ENCODE measurements around the gene RGS6. TPM values are rescaled to one million over a fixed set of nuclear protein-coding genes. Genes with fewer than 3 reads are reported as not detected.

Gene RGS6
- total RNA-seq, 1 donor = not detected

GRCh38 chr14:72550513-72550912 is 618.3 kb downstream of the RGS6 start:
- no peak for DNase-seq (ENCODE audit: insufficient read length, low spot score, missing footprints)
- Histone ChIP-seq H3K27ac (ENCODE audit: low read depth, low read length) (no peak overlapping the region), H3K4me3 (ENCODE audit: insufficient read depth, low read length) (no peak overlapping the region), H4K20me1 (ENCODE audit: insufficient read depth, low read length) (no peaks in the 10 kb centered on the region), H3K4me1 (ENCODE audit: insufficient read depth, low read length) (peaks cover 15% of the 10 kb centered on the region), H3K79me2 (ENCODE audit: insufficient read depth, low read length) (no peaks in the 10 kb centered on the region), H3K36me3 (ENCODE audit: insufficient read depth, low read length) (no peaks in the 10 kb centered on the region), H3K4me2 (ENCODE audit: insufficient read depth, low read length) (no peak overlapping the region), H3K27me3 (ENCODE audit: insufficient read depth, low read length) (peaks cover 3% of the 10 kb centered on the region), H2AFZ (ENCODE audit: low read length) (no peak overlapping the region), H3K9me3 (ENCODE audit: low read depth, low read length) (no peaks in the 10 kb centered on the region)
- no peak for TF ChIP-seq CTCF (IDR thresholded peaks at IDR 0.05; ENCODE audit: extremely low read depth, low read depth, low read length)

GRCh38 chr14:72552236-72552635 is 620.0 kb downstream of the RGS6 start:
- no peak for TF ChIP-seq CTCF (IDR thresholded peaks at IDR 0.05; ENCODE audit: extremely low read depth, low read depth, low read length)
- Histone ChIP-seq H2AFZ (ENCODE audit: low read length) (no peak overlapping the region), H3K36me3 (ENCODE audit: insufficient read depth, low read length) (no peaks in the 10 kb centered on the region), H3K4me3 (ENCODE audit: insufficient read depth, low read length) (no peak overlapping the region), H3K27ac (ENCODE audit: low read depth, low read length) (no peak overlapping the region), H3K4me1 (ENCODE audit: insufficient read depth, low read length) (peaks cover 15% of the 10 kb centered on the region), H3K79me2 (ENCODE audit: insufficient read depth, low read length) (no peaks in the 10 kb centered on the region), H3K27me3 (ENCODE audit: insufficient read depth, low read length) (peaks cover 3% of the 10 kb centered on the region), H3K4me2 (ENCODE audit: insufficient read depth, low read length) (no peak overlapping the region), H3K9me3 (ENCODE audit: low read depth, low read length) (no peaks in the 10 kb centered on the region), H4K20me1 (ENCODE audit: insufficient read depth, low read length) (no peaks in the 10 kb centered on the region)
- peak; percentile 66 for DNase-seq (ENCODE audit: insufficient read length, low spot score, missing footprints)

GRCh38 chr14:72553161-72553560 is 620.9 kb downstream of the RGS6 start:
- H3K9me3 ChIP-seq (ENCODE audit: low read depth, low read length) = no peaks in the 10 kb centered on the region
- no peaks in the 10 kb centered on the region for H3K36me3 ChIP-seq (ENCODE audit: insufficient read depth, low read length)
- no peaks in the 10 kb centered on the region for H3K79me2 ChIP-seq (ENCODE audit: insufficient read depth, low read length)
- no peak overlapping the region for H3K27ac ChIP-seq (ENCODE audit: low read depth, low read length)
- no peak overlapping the region for H3K4me3 ChIP-seq (ENCODE audit: insufficient read depth, low read length)
- H3K4me2 ChIP-seq (ENCODE audit: insufficient read depth, low read length) = no peak overlapping the region
- no peak for TF ChIP-seq CTCF (IDR thresholded peaks at IDR 0.05; ENCODE audit: extremely low read depth, low read depth, low read length)
- peak; percentile 76 for DNase-seq (ENCODE audit: insufficient read length, low spot score, missing footprints)
- no peaks in the 10 kb centered on the region for H4K20me1 ChIP-seq (ENCODE audit: insufficient read depth, low read length)
- H3K4me1 ChIP-seq (ENCODE audit: insufficient read depth, low read length) = peaks cover 18% of the 10 kb centered on the region
- no peak overlapping the region for H2AFZ ChIP-seq (ENCODE audit: low read length)
- peaks cover 3% of the 10 kb centered on the region for H3K27me3 ChIP-seq (ENCODE audit: insufficient read depth, low read length)

GRCh38 chr14:72553656-72554055 is 621.4 kb downstream of the RGS6 start:
- H3K4me3 ChIP-seq (ENCODE audit: insufficient read depth, low read length) = no peak overlapping the region
- no peaks in the 10 kb centered on the region for H3K79me2 ChIP-seq (ENCODE audit: insufficient read depth, low read length)
- peaks cover 23% of the 10 kb centered on the region for H3K4me1 ChIP-seq (ENCODE audit: insufficient read depth, low read length)
- TF ChIP-seq CTCF (IDR thresholded peaks at IDR 0.05; ENCODE audit: extremely low read depth, low read depth, low read length) = no peak
- no peak overlapping the region for H2AFZ ChIP-seq (ENCODE audit: low read length)
- H4K20me1 ChIP-seq (ENCODE audit: insufficient read depth, low read length) = no peaks in the 10 kb centered on the region
- peak; percentile 59 for DNase-seq (ENCODE audit: insufficient read length, low spot score, missing footprints)
- H3K27me3 ChIP-seq (ENCODE audit: insufficient read depth, low read length) = peaks cover 3% of the 10 kb centered on the region
- no peaks in the 10 kb centered on the region for H3K9me3 ChIP-seq (ENCODE audit: low read depth, low read length)
- H3K27ac ChIP-seq (ENCODE audit: low read depth, low read length) = no peak overlapping the region
- no peaks in the 10 kb centered on the region for H3K36me3 ChIP-seq (ENCODE audit: insufficient read depth, low read length)
- no peak overlapping the region for H3K4me2 ChIP-seq (ENCODE audit: insufficient read depth, low read length)

Data from osteoblast (primary cell).